ENCODE measurements around the gene OBP2B.
"Not testable (repeated sequence)": the region's sequence is repeated elsewhere in the genome, so short reads cannot be mapped to it uniquely, and the experiment has no call there.

OBP2B gene

DNA sequence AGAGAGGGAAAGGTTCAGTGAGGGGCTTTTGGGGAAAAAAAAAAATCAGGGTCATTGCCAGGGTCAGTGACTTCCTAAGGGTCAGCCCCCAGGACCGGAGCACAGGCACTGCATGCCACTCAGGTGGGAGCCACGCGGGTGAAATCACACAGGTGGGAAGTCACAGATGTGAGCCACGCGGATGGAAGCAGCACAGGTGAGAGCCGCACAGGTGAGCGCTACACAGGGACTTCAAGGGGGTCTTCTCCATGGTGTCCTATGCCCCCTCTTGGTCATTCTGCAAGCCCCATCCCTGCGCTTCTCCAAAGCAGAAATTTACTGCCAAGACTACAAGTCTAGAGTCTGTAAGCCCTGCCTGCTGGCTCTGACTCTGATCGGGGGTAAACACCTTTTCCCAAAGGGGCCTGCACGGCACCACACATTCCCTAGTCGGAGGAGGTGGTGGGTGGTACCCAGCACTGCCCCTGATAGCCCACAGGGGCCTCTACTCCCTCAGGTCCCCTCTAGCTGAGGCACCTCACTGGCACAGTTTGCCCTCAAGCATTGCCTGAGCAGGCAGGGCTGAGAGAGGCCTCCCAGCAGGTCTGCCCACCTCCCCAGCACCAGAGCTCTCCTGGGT is 18.3 kb upstream of the OBP2B start:
- no peaks in the 10 kb centered on the region for H3K36me3 ChIP-seq
- H3K27me3 ChIP-seq (ENCODE audit: insufficient read depth, low read depth, severe bottlenecking), result no peaks in the 10 kb centered on the region
- TF ChIP-seq, protein P1, sequence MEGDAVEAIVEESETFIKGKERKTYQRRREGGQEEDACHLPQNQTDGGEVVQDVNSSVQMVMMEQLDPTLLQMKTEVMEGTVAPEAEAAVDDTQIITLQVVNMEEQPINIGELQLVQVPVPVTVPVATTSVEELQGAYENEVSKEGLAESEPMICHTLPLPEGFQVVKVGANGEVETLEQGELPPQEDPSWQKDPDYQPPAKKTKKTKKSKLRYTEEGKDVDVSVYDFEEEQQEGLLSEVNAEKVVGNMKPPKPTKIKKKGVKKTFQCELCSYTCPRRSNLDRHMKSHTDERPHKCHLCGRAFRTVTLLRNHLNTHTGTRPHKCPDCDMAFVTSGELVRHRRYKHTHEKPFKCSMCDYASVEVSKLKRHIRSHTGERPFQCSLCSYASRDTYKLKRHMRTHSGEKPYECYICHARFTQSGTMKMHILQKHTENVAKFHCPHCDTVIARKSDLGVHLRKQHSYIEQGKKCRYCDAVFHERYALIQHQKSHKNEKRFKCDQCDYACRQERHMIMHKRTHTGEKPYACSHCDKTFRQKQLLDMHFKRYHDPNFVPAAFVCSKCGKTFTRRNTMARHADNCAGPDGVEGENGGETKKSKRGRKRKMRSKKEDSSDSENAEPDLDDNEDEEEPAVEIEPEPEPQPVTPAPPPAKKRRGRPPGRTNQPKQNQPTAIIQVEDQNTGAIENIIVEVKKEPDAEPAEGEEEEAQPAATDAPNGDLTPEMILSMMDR (IDR thresholded peaks at IDR 0.05; ENCODE audit: low read depth, low read length), result no peak

DNA sequence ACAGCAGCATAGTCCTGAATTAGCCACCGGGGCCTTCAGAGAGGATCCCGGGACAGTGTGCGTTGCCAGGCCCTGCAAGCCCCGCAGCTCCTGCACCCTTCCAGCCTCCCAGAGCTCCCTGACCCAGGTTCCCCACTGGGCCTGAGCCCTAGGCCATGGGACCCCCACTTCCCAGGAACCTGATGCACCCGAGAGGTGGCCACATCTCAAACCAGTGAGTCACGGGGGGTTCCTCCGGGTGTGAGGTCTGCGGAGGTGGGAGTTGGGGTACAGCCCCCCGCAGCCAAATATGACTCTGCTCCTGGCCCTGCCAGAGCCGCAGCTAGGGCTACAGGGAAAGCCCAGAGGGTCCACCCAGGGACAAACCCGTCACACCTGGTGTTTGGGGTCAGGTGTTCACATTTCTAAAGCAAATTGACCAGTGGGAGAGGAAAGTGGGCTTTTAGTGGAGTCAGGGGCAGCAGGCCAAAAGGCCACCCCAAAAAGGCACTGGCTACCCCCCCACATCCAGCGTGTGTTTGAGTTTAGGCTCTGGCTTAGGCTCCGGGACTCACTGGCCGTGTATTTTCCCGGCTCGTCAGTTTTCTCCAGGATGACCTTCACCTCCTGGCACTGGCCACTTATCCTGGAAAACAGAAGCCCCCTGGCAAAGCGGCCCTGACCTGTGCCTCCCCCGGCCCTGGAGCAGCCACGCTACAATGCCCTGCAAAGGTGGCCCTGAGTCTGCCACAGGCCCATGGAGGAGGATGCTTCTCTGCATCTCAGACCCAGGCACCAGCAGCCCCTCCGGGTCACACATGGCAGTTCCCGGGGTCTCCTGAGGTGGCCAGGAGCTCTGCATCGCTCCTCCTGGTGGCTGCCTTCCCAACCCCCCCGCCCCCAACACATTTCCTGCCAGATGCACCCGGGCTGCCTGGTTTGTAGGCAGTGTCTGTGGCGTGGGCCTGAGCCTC is 17.4 kb upstream of the OBP2B start:
- no peaks in the 10 kb centered on the region for H3K27me3 ChIP-seq (ENCODE audit: insufficient read depth, low read depth, severe bottlenecking)
- no peak overlapping the region for H3K4me3 ChIP-seq (ENCODE audit: low read depth, low read length)
- H3K36me3 ChIP-seq, result no peaks in the 10 kb centered on the region
- TF ChIP-seq, protein P1 (IDR thresholded peaks at IDR 0.05; ENCODE audit: low read depth, low read length), result no peak
- H3K9me3 ChIP-seq (ENCODE audit: severe bottlenecking), result no peaks in the 10 kb centered on the region
- DNase-seq, result no peak
- no peak overlapping the region for H3K27ac ChIP-seq

More for the DNA sequence above, 18.3 kb upstream of the OBP2B start:
- Histone ChIP-seq H3K9me3 (ENCODE audit: severe bottlenecking) (no peaks in the 10 kb centered on the region), H3K4me3 (ENCODE audit: low read depth, low read length) (no peak overlapping the region), H3K27ac (no peak overlapping the region)
- DNase-seq, result no peak

DNA sequence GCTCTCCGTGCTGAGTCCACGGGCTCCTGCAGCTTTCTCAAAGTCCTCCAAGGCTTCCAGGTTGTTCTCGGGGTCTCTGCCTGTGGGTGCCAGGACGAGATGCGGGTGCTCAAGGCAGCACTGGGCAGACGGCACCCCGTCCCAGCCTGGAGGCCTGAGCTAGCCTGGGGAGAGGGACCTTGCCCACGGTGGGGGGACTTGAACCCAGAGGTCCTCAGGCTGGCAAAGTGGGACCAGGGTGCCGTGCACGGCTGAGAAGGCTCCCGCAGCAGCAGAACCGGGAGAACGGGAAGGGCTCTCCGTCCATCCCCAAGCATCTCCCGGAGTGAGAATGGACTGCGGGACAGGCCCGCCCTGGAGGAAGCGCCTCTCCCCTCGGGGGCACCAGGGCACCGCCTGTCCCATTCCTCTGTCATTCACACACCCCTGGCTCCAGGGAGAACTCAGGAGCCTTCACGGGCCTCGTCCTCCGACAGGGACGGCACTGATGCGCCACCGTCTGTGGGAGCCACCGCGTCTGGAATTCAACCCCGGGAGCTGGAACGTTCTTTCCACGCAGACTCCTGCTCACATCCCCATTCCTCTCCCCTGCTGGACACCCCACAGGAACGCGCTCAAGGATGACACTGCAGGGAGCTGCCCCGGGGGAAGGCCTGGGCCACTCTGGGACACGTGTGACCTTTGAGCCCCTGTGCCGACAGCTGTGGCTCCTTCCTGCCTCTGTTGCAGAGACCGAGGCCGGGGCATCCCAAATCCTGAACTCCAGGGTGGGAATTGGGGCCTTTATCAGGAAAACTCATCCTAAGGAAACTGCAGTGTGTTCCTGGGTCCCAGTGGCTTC is 16.3 kb upstream of the OBP2B start:
- no peak overlapping the region for H3K4me3 ChIP-seq (ENCODE audit: low read depth, low read length)
- TF ChIP-seq, protein P1 (IDR thresholded peaks at IDR 0.05; ENCODE audit: low read depth, low read length), result no peak
- no peaks in the 10 kb centered on the region for H3K36me3 ChIP-seq
- no peak for DNase-seq
- no peak overlapping the region for H3K27ac ChIP-seq
- no peaks in the 10 kb centered on the region for H3K9me3 ChIP-seq (ENCODE audit: severe bottlenecking)
- no peaks in the 10 kb centered on the region for H3K27me3 ChIP-seq (ENCODE audit: insufficient read depth, low read depth, severe bottlenecking)

DNA sequence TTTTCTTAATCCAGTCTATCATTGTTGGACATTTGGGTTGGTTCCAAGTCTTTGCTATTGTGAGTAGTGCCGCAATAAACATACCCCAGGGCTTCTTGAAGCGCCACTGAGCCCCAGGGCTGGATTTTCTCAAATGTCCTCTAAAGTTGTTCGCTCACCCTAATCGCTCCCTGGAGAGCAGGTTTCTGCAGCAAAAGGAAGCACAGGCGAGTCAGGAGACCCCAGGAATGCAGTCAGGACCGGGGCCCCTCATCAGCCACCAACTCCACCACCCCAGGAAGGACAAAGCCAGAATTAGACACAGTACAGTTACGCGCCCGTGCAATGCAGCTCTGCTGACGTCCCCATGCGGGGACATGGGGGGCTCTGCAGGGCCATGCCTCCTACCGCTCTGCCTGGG is 15.7 kb upstream of the OBP2B start:
- Histone ChIP-seq H3K27me3 (ENCODE audit: insufficient read depth, low read depth, severe bottlenecking) (no peaks in the 10 kb centered on the region), H3K27ac (no peak overlapping the region), H3K9me3 (ENCODE audit: severe bottlenecking) (no peaks in the 10 kb centered on the region), H3K4me3 (ENCODE audit: low read depth, low read length) (no peak overlapping the region), H3K36me3 (no peaks in the 10 kb centered on the region)
- TF ChIP-seq, protein P1 (IDR thresholded peaks at IDR 0.05; ENCODE audit: low read depth, low read length), result no peak
- DNase-seq, result no peak

DNA sequence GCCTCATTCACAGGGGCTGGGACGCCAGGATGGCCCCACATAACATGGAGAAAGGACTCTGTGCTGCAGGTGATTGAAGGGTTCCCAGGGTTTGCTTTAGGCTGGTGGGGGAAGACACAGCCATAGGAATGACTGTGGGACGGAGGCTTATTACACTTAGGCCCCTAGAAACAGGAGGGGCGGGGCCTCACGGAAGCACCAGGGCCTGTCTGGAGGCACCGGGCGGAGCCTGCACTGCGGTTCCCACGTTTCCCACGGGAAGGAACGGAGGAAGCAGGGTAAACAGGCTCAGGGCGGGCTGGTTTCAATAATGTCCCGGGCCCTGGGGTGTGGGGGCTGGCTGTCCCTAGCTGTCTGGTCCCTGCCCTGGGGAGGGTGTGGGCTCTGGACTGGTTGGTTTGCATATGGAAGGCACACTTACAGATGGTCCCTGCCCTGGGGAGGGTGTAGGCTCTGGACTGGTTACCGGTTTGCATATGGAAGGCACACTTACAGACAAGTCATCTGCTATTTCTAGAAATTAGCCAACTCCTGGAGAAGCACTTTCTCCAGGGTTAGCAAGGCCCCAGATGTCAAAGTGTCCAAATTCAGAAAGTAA is 14.2 kb upstream of the OBP2B start:
- H3K4me3 ChIP-seq (ENCODE audit: low read depth, low read length); H3K36me3 ChIP-seq; DNase-seq; H3K27me3 ChIP-seq (ENCODE audit: insufficient read depth, low read depth, severe bottlenecking); H3K9me3 ChIP-seq (ENCODE audit: severe bottlenecking); H3K27ac ChIP-seq: not testable (repeated sequence)

DNA sequence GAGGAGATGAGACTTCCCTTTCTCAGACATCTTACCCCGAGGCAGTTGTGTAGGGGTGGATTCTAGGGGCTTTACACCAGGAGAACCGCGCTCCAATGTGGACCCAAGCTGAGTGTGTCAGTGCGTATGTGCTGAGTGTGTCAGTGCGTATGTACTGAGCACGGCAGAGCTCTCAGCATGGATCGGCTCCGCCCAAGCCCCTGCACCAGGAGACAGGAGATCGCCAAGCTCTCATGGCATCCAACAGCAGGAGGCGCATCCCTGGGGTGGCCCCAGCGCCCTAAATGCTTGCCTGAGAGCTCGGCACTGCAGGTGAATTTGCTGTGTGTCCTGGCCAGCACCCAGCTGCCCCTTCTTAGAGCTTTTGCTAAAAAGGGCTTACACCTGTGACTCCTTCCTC is 12.9 kb upstream of the OBP2B start:
- not testable (repeated sequence) for DNase-seq; H3K36me3 ChIP-seq; H3K27me3 ChIP-seq (ENCODE audit: insufficient read depth, low read depth, severe bottlenecking); H3K27ac ChIP-seq; H3K4me3 ChIP-seq (ENCODE audit: low read depth, low read length); H3K9me3 ChIP-seq (ENCODE audit: severe bottlenecking)
